Testis (tissue), 3 donors: ENCODE results near the gene SNX32. TPM values are rescaled to one million over a fixed set of nuclear protein-coding genes. Genes with fewer than 3 reads are reported as not detected.

Experiments used
- DNase-seq: peaks from one replicate; pipeline ENCODE4 v3.0.0-alpha.2; 2019
- H3K27ac ChIP-seq, 2 donors: fragments of 200-600 bp; sonication (generic); one replicate each; pipeline ENCODE4 v1.5.1; 2019
- H3K27me3 ChIP-seq: fragments of 200-600 bp; sonication (generic); one replicate; pipeline ENCODE4 v1.5.1; 2019
- H3K36me3 ChIP-seq: fragments of 200-600 bp; sonication (generic); one replicate; pipeline ENCODE4 v1.5.1; 2017; ENCODE audit warnings: low read depth; ENCODE audit errors: missing control alignments
- H3K4me1 ChIP-seq: fragments of 200-600 bp; sonication (generic); one replicate; pipeline ENCODE4 v1.5.1; 2019
- H3K4me3 ChIP-seq, 2 donors: fragments of 200-600 bp; sonication (generic); one replicate each; pipeline ENCODE4 v1.5.1; 2017 to 2019
- H3K9me3 ChIP-seq: fragments of 200-600 bp; sonication (generic); one replicate; pipeline ENCODE4 v1.5.1; 2017
- CTCF ChIP-seq, 3 experiments: fragments of 450-650 bp in 2 of 3; fragments of 200-600 bp in 1 of 3; sonication (generic) in 1 of 3; IDR thresholded peaks; one replicate each; pipeline ENCODE4 v1.5.1; 2016 to 2019; ENCODE audit warnings: antibody characterized with exemption in 3 of 3, mild to moderate bottlenecking in 2 of 3, moderate library complexity in 1 of 3
- POLR2A ChIP-seq: fragments of 450-650 bp; IDR thresholded peaks from one replicate; pipeline ENCODE4 v1.6.1; 2017; ENCODE audit warnings: antibody characterized with exemption, mild to moderate bottlenecking, moderate library complexity
- WGBS, 2 donors: methylation state at CpG; one replicate each; pipeline ENCODE4 v1.1.5; 2018; 5-methylcytosine and 5-hydroxymethylcytosine counted together
- intact Hi-C: fragments of 100-400 bp; cut with DNase I; formaldehyde crosslinking; loops from one replicate; pipeline ENCODE4 v1.15.1; 2023; ENCODE audit warnings: low total_unique reads
- polyA plus RNA-seq: library from polyadenylated mRNA; stranded (reverse); fragments of 350-450 nt; fragmentation: Illumina TruSeq; extraction: RNeasy Lipid Tissue Mini Kit (QIAGEN cat#74804); gene quantifications from one replicate; pipeline ENCODE4 v1.2.3, GENCODE V29; 2014; ENCODE audit warnings: low read depth, low replicate concordance; ENCODE audit not compliant: insufficient read depth
- total RNA-seq, 2 donors: library from RNA; depleted of rRNA; stranded (reverse); fragments of >200 nt; gene quantifications; one replicate each; pipeline ENCODE4 v1.2.3, GENCODE V29; 2016

The SNX32 gene
- total and polyA plus RNA-seq, 3 donors from 2014 or later = 3.2 to 4.9 (median 4.0) TPM

GRCh38 chr11:65793625-65794400 lies 40.0 kb upstream of the SNX32 start:
- intact Hi-C loops = no loop called here
- H3K36me3 ChIP-seq = no peaks in the 10 kb centered on the region
- H3K4me1 ChIP-seq = no peaks in the 10 kb centered on the region
- no peak overlapping the region for H3K4me3 ChIP-seq
- WGBS, 2 donors = 87 to 89% methylated on average over 25 to 29 of the region's 29 CpGs
- no peaks in the 10 kb centered on the region for H3K9me3 ChIP-seq
- no peak overlapping the region for H3K27ac ChIP-seq
- TF ChIP-seq POLR2A = no peak
- no peak for TF ChIP-seq CTCF (IDR thresholded peaks at IDR 0.05)
- H3K27me3 ChIP-seq = no peaks in the 10 kb centered on the region
- no peak for DNase-seq

GRCh38 chr11:65794570-65795510 lies 38.9 kb upstream of the SNX32 start:
- Histone ChIP-seq H3K36me3 (no peaks in the 10 kb centered on the region), H3K4me1 (no peaks in the 10 kb centered on the region), H3K9me3 (no peaks in the 10 kb centered on the region), H3K27ac (no peak overlapping the region), H3K4me3 (no peak overlapping the region), H3K27me3 (no peaks in the 10 kb centered on the region)
- no peak for DNase-seq
- no peak for TF ChIP-seq POLR2A
- TF ChIP-seq CTCF (IDR thresholded peaks at IDR 0.05) = no peak
- 87 to 90% methylated on average over 24 to 42 of the region's 42 CpGs for WGBS, 2 donors
- intact Hi-C loops = no loop called here

GRCh38 chr11:65796726-65797601 lies 36.8 kb upstream of the SNX32 start:
- no peak for DNase-seq
- Histone ChIP-seq H3K36me3 (no peaks in the 10 kb centered on the region), H3K27me3 (no peaks in the 10 kb centered on the region), H3K9me3 (no peaks in the 10 kb centered on the region), H3K4me3 (no peak overlapping the region), H3K4me1 (no peaks in the 10 kb centered on the region), H3K27ac (no peak overlapping the region)
- 77 to 84% methylated on average over 13 to 15 of the region's 15 CpGs for WGBS, 2 donors
- no peak for TF ChIP-seq POLR2A
- TF ChIP-seq CTCF (IDR thresholded peaks at IDR 0.05) = no peak
- intact Hi-C loops = no loop called here

GRCh38 chr11:65797711-65798110 lies 36.1 kb upstream of the SNX32 start:
- no peaks in the 10 kb centered on the region for H3K4me1 ChIP-seq
- DNase-seq = no peak
- no peak for TF ChIP-seq CTCF (IDR thresholded peaks at IDR 0.05)
- TF ChIP-seq POLR2A = no peak
- H3K9me3 ChIP-seq = no peaks in the 10 kb centered on the region
- 92 to 94% methylated on average over 5 to 13 of the region's 13 CpGs for WGBS, 2 donors
- intact Hi-C loops = no loop called here
- no peaks in the 10 kb centered on the region for H3K36me3 ChIP-seq
- H3K4me3 ChIP-seq = no peak overlapping the region
- no peak overlapping the region for H3K27ac ChIP-seq
- H3K27me3 ChIP-seq = no peaks in the 10 kb centered on the region
